ENCODE measurements around the gene TRIM68.

TRIM68 gene

GRCh38 chr11:4593739-4594138 is 14.3 kb downstream of the TRIM68 start, which contains the start of gene OR52I1:
Gene OR52I1, plus strand, starts transcription at chr11:4594039. Its CDS starts 0 bp downstream, at chr11:4594039.
- Histone ChIP-seq H3K9ac (ENCODE audit: low read length) (no peak within 1 kb of the TSS), H3K4me3 (ENCODE audit: low read depth in 1 of 2, low read length in 2 of 2) (no peak within 1 kb of the TSS), H3K27me3 (ENCODE audit: control insufficient read depth in 1 of 2, insufficient read depth in 2 of 2, low read length in 2 of 2) (no peaks in the 10 kb centered on the region), H3K27ac (ENCODE audit: low read depth, low read length) (no peak within 1 kb of the TSS), H3K36me3 (ENCODE audit: insufficient read depth, low read length) (no peaks in the 10 kb centered on the region), H3K4me1 (ENCODE audit: insufficient read depth, low read length) (no peaks in the 10 kb centered on the region), H3K9me3 (ENCODE audit: low read length) (no peaks in the 10 kb centered on the region)

- Histone ChIP-seq H3K36me3 (ENCODE audit: insufficient read depth, low read length) (no peaks in the 10 kb centered on the region), H3K27ac (ENCODE audit: low read depth, low read length) (no peak overlapping the region), H3K4me1 (ENCODE audit: insufficient read depth, low read length) (no peaks in the 10 kb centered on the region), H3K9me3 (ENCODE audit: low read length) (no peaks in the 10 kb centered on the region), H3K27me3 (ENCODE audit: control insufficient read depth in 1 of 2, insufficient read depth in 2 of 2, low read length in 2 of 2) (no peaks in the 10 kb centered on the region), H3K9ac (ENCODE audit: low read length) (no peak overlapping the region), H3K4me3 (ENCODE audit: low read depth in 1 of 2, low read length in 2 of 2) (no peak overlapping the region)
Observed at GRCh38 chr11:4589017-4589416, 19.0 kb downstream of the TRIM68 start.

- Histone ChIP-seq H3K9me3 (ENCODE audit: low read length) (no peaks in the 10 kb centered on the region), H3K4me3 (ENCODE audit: low read depth in 1 of 2, low read length in 2 of 2) (no peak within 1 kb of the TSS), H3K27me3 (ENCODE audit: control insufficient read depth in 1 of 2, insufficient read depth in 2 of 2, low read length in 2 of 2) (no peaks in the 10 kb centered on the region), H3K9ac (ENCODE audit: low read length) (no peak within 1 kb of the TSS), H3K27ac (ENCODE audit: low read depth, low read length) (no peak within 1 kb of the TSS), H3K36me3 (ENCODE audit: insufficient read depth, low read length) (no peaks in the 10 kb centered on the region), H3K4me1 (ENCODE audit: insufficient read depth, low read length) (no peaks in the 10 kb centered on the region)
Observed at GRCh38 chr11:4581443-4581842, 26.6 kb downstream of the TRIM68 start, which contains the start of gene OR52I2. Gene OR52I2, plus strand, starts transcription at chr11:4581743.

- Histone ChIP-seq H3K27ac (ENCODE audit: low read depth, low read length) (no peak overlapping the region), H3K9ac (ENCODE audit: low read length) (no peak overlapping the region), H3K36me3 (ENCODE audit: insufficient read depth, low read length) (no peaks in the 10 kb centered on the region), H3K4me3 (ENCODE audit: low read depth in 1 of 2, low read length in 2 of 2) (no peak overlapping the region), H3K9me3 (ENCODE audit: low read length) (no peaks in the 10 kb centered on the region), H3K27me3 (ENCODE audit: control insufficient read depth in 1 of 2, insufficient read depth in 2 of 2, low read length in 2 of 2) (no peaks in the 10 kb centered on the region), H3K4me1 (ENCODE audit: insufficient read depth, low read length) (no peaks in the 10 kb centered on the region)
Observed at GRCh38 chr11:4580124-4580523, 27.9 kb downstream of the TRIM68 start.

GRCh38 chr11:4578624-4579023 is 29.4 kb downstream of the TRIM68 start:
- Histone ChIP-seq H3K27ac (ENCODE audit: low read depth, low read length) (no peak overlapping the region), H3K27me3 (ENCODE audit: control insufficient read depth in 1 of 2, insufficient read depth in 2 of 2, low read length in 2 of 2) (no peaks in the 10 kb centered on the region), H3K9me3 (ENCODE audit: low read length) (no peaks in the 10 kb centered on the region), H3K4me3 (ENCODE audit: low read depth in 1 of 2, low read length in 2 of 2) (no peak overlapping the region), H3K9ac (ENCODE audit: low read length) (no peak overlapping the region), H3K36me3 (ENCODE audit: insufficient read depth, low read length) (no peaks in the 10 kb centered on the region), H3K4me1 (ENCODE audit: insufficient read depth, low read length) (no peaks in the 10 kb centered on the region)

- H3K27me3 ChIP-seq (ENCODE audit: control insufficient read depth in 1 of 2, insufficient read depth in 2 of 2, low read length in 2 of 2), result no peaks in the 10 kb centered on the region
- no peaks in the 10 kb centered on the region for H3K4me1 ChIP-seq (ENCODE audit: insufficient read depth, low read length)
- no peak overlapping the region for H3K9ac ChIP-seq (ENCODE audit: low read length)
- H3K9me3 ChIP-seq (ENCODE audit: low read length), result no peaks in the 10 kb centered on the region
- no peaks in the 10 kb centered on the region for H3K36me3 ChIP-seq (ENCODE audit: insufficient read depth, low read length)
- H3K4me3 ChIP-seq (ENCODE audit: low read depth in 1 of 2, low read length in 2 of 2), result no peak overlapping the region
- H3K27ac ChIP-seq (ENCODE audit: low read depth, low read length), result no peak overlapping the region
Observed at GRCh38 chr11:4577761-4578160, 30.3 kb downstream of the TRIM68 start.

- H3K27ac ChIP-seq (ENCODE audit: low read depth, low read length), result no peak overlapping the region
- H3K9me3 ChIP-seq (ENCODE audit: low read length), result no peaks in the 10 kb centered on the region
Observed at GRCh38 chr11:4576880-4577279, 31.2 kb downstream of the TRIM68 start.

GRCh38 chr11:4569075-4569474 is 39.0 kb downstream of the TRIM68 start:
- no peaks in the 10 kb centered on the region for H3K9me3 ChIP-seq (ENCODE audit: low read length)
- H3K27me3 ChIP-seq (ENCODE audit: control insufficient read depth in 1 of 2, insufficient read depth in 2 of 2, low read length in 2 of 2), result no peaks in the 10 kb centered on the region
- no peak overlapping the region for H3K9ac ChIP-seq (ENCODE audit: low read length)
- H3K4me1 ChIP-seq (ENCODE audit: insufficient read depth, low read length), result no peaks in the 10 kb centered on the region
- H3K27ac ChIP-seq (ENCODE audit: low read depth, low read length), result no peak overlapping the region
- no peak overlapping the region for H3K4me3 ChIP-seq (ENCODE audit: low read depth in 1 of 2, low read length in 2 of 2)
- H3K36me3 ChIP-seq (ENCODE audit: insufficient read depth, low read length), result no peaks in the 10 kb centered on the region

More at GRCh38 chr11:4576880-4577279, 31.2 kb downstream of the TRIM68 start:
- Histone ChIP-seq H3K4me1 (ENCODE audit: insufficient read depth, low read length) (no peaks in the 10 kb centered on the region), H3K4me3 (ENCODE audit: low read depth in 1 of 2, low read length in 2 of 2) (no peak overlapping the region), H3K36me3 (ENCODE audit: insufficient read depth, low read length) (no peaks in the 10 kb centered on the region), H3K9ac (ENCODE audit: low read length) (no peak overlapping the region), H3K27me3 (ENCODE audit: control insufficient read depth in 1 of 2, insufficient read depth in 2 of 2, low read length in 2 of 2) (no peaks in the 10 kb centered on the region)

GRCh38 chr11:4565371-4565770 is 42.7 kb downstream of the TRIM68 start:
- H3K9ac ChIP-seq (ENCODE audit: low read length), result no peak overlapping the region
- no peaks in the 10 kb centered on the region for H3K9me3 ChIP-seq (ENCODE audit: low read length)
- no peak overlapping the region for H3K27ac ChIP-seq (ENCODE audit: low read depth, low read length)
- H3K4me3 ChIP-seq (ENCODE audit: low read depth in 1 of 2, low read length in 2 of 2), result no peak overlapping the region
- H3K36me3 ChIP-seq (ENCODE audit: insufficient read depth, low read length), result no peaks in the 10 kb centered on the region
- no peaks in the 10 kb centered on the region for H3K27me3 ChIP-seq (ENCODE audit: control insufficient read depth in 1 of 2, insufficient read depth in 2 of 2, low read length in 2 of 2)
- H3K4me1 ChIP-seq (ENCODE audit: insufficient read depth, low read length), result no peaks in the 10 kb centered on the region

- Histone ChIP-seq H3K27ac (ENCODE audit: low read depth, low read length) (no peak overlapping the region), H3K27me3 (ENCODE audit: control insufficient read depth in 1 of 2, insufficient read depth in 2 of 2, low read length in 2 of 2) (no peaks in the 10 kb centered on the region), H3K4me1 (ENCODE audit: insufficient read depth, low read length) (no peaks in the 10 kb centered on the region), H3K9me3 (ENCODE audit: low read length) (no peaks in the 10 kb centered on the region), H3K36me3 (ENCODE audit: insufficient read depth, low read length) (no peaks in the 10 kb centered on the region), H3K4me3 (ENCODE audit: low read depth in 1 of 2, low read length in 2 of 2) (no peak overlapping the region), H3K9ac (ENCODE audit: low read length) (no peak overlapping the region)
Observed at GRCh38 chr11:4560467-4560866, 47.6 kb downstream of the TRIM68 start.

- Histone ChIP-seq H3K9ac (ENCODE audit: low read length) (no peak overlapping the region), H3K27me3 (ENCODE audit: control insufficient read depth in 1 of 2, insufficient read depth in 2 of 2, low read length in 2 of 2) (no peaks in the 10 kb centered on the region), H3K4me3 (ENCODE audit: low read depth in 1 of 2, low read length in 2 of 2) (no peak overlapping the region), H3K4me1 (ENCODE audit: insufficient read depth, low read length) (no peaks in the 10 kb centered on the region), H3K27ac (ENCODE audit: low read depth, low read length) (no peak overlapping the region), H3K9me3 (ENCODE audit: low read length) (no peaks in the 10 kb centered on the region), H3K36me3 (ENCODE audit: insufficient read depth, low read length) (no peaks in the 10 kb centered on the region)
Observed at GRCh38 chr11:4559527-4560440, 48.2 kb downstream of the TRIM68 start.

Measured in muscle layer of colon (tissue), 2 donors.